PFSK-1 (cell line): ENCODE results near the gene SYDE1.

Experiments
- FOXP2 ChIP-seq: optimal IDR thresholded peaks from 2 replicates; pipeline ENCODE3; 2011; ENCODE audit warnings: borderline replicate concordance, control low read depth, inconsistent platforms; ENCODE audit not compliant: insufficient read depth; ENCODE audit errors: extremely low read length, extremely low read depth
- POLR2AphosphoS5 ChIP-seq: IDR thresholded peaks from 2 replicates; pipeline ENCODE4 v1.6.1; 2012; ENCODE audit warnings: low read depth, mild to moderate bottlenecking, control low read depth, low read length, moderate library complexity
- REST ChIP-seq, 2 experiments: IDR thresholded peaks; 2 replicates each; pipeline versions ENCODE4 v1.6.1 to v1.8.0; 2011 to 2012; ENCODE audit warnings: low read depth in 2 of 2, low read length in 2 of 2, control low read depth in 1 of 2, inconsistent platforms in 1 of 2, mild to moderate bottlenecking in 1 of 2, moderate library complexity in 1 of 2; ENCODE audit not compliant: insufficient read depth in 1 of 2
- SIN3A ChIP-seq: IDR thresholded peaks from 2 replicates; pipeline ENCODE4 v1.6.1; 2012; ENCODE audit warnings: mild to moderate bottlenecking, low read length, moderate library complexity, borderline replicate concordance; ENCODE audit not compliant: insufficient read depth
- TAF1 ChIP-seq: IDR thresholded peaks from 2 replicates; pipeline ENCODE4 v1.6.1; 2012; ENCODE audit warnings: low read length, control low read depth, borderline replicate concordance; ENCODE audit not compliant: insufficient read depth

SYDE1 gene

GRCh38 chr19:15124572-15125231 lies 17.5 kb downstream of the SYDE1 start:
- no peak for TF ChIP-seq POLR2AphosphoS5
- no peak for TF ChIP-seq REST (IDR thresholded peaks at IDR 0.05; ENCODE audit: insufficient read depth in 1 of 2, low read depth in 2 of 2, low read length in 2 of 2)
- no peak for TF ChIP-seq FOXP2
- TF ChIP-seq SIN3A: no peak

- TF ChIP-seq FOXP2 (peak; percentile 69), SIN3A (no peak; the same call in 1 of the 2 replicates), POLR2AphosphoS5 (peak; percentile 73)
Observed at GRCh38 chr19:15125232-15126067, 18.2 kb downstream of the SYDE1 start.

- TF ChIP-seq POLR2AphosphoS5 (no peak), SIN3A (no peak), TAF1 (no peak), REST (IDR thresholded peaks at IDR 0.05; ENCODE audit: insufficient read depth in 1 of 2, low read depth in 2 of 2, low read length in 2 of 2) (no peak), FOXP2 (no peak)
Observed at GRCh38 chr19:15126131-15126910, 19.1 kb downstream of the SYDE1 start.

GRCh38 chr19:15128162-15128770 lies 21.1 kb downstream of the SYDE1 start:
- TF ChIP-seq TAF1: no peak
- TF ChIP-seq POLR2AphosphoS5: no peak
- no peak for TF ChIP-seq SIN3A
- TF ChIP-seq FOXP2: no peak
- TF ChIP-seq REST (IDR thresholded peaks at IDR 0.05; ENCODE audit: insufficient read depth in 1 of 2, low read depth in 2 of 2, low read length in 2 of 2): no peak

GRCh38 chr19:15129856-15130585 lies 22.8 kb downstream of the SYDE1 start:
- no peak for TF ChIP-seq REST (IDR thresholded peaks at IDR 0.05; ENCODE audit: insufficient read depth in 1 of 2, low read depth in 2 of 2, low read length in 2 of 2)
- no peak for TF ChIP-seq POLR2AphosphoS5
- TF ChIP-seq FOXP2: no peak
- TF ChIP-seq SIN3A: no peak
- TF ChIP-seq TAF1: no peak
